Measurements from ENCODE around the gene ENOX2. TPM values are rescaled to one million over a fixed set of nuclear protein-coding genes. Genes with fewer than 3 reads are reported as not detected.

The ENOX2 gene
- total RNA-seq, 1 experiment from 2014 or later: 24.3 TPM

GRCh38 chrX:130607431-130607830, 295.6 kb downstream of the ENOX2 start:
- Mint-ChIP-seq H3K9me3 (ENCODE audit: unreplicated experiment) (no peaks in the 10 kb centered on the region), H3K4me3 (ENCODE audit: unreplicated experiment) (no peak overlapping the region), H3K36me3 (ENCODE audit: insufficient read depth, unreplicated experiment) (no peaks in the 10 kb centered on the region), H3K27me3 (ENCODE audit: insufficient read depth, unreplicated experiment) (peaks cover 45% of the 10 kb centered on the region), H3K27ac (ENCODE audit: low read depth, unreplicated experiment) (no peak overlapping the region), H3K4me1 (ENCODE audit: insufficient read depth, unreplicated experiment) (no peaks in the 10 kb centered on the region)
- no peak for DNase-seq (ENCODE audit: unreplicated experiment)
- intact Hi-C loops (cut with micrococcal nuclease): no loop called here
- POLR2A ChIA-PET: interaction anchor here (1.2 kb wide), 1 partner anchor 10 kb away, joined by 5 read pairs; no protein-coding TSS in a partner anchor
- no TSS peak for BruUV-seq (replicated peaks)
- TF ChIP-seq CTCF (IDR thresholded peaks at IDR 0.05; ENCODE audit: unreplicated experiment): no peak
- CTCF ChIA-PET: interaction anchor here (0.6 to 1.0 kb wide), 2 partner anchors 32 to 309 kb away, joined by 3 to 4 read pairs; no protein-coding TSS in a partner anchor

GRCh38 chrX:130606425-130606824, 296.6 kb downstream of the ENOX2 start:
- Mint-ChIP-seq H3K4me1 (ENCODE audit: insufficient read depth, unreplicated experiment) (no peaks in the 10 kb centered on the region), H3K36me3 (ENCODE audit: insufficient read depth, unreplicated experiment) (no peaks in the 10 kb centered on the region), H3K27me3 (ENCODE audit: insufficient read depth, unreplicated experiment) (peaks cover 45% of the 10 kb centered on the region), H3K4me3 (ENCODE audit: unreplicated experiment) (no peak overlapping the region), H3K27ac (ENCODE audit: low read depth, unreplicated experiment) (no peak overlapping the region), H3K9me3 (ENCODE audit: unreplicated experiment) (no peaks in the 10 kb centered on the region)
- ChIA-PET CTCF (interaction anchor here (0.6 to 1.1 kb wide), 3 partner anchors 29 to 202 kb away, joined by 3 to 4 read pairs (median 4); no protein-coding TSS in a partner anchor), POLR2A (no interaction called here)
- BruUV-seq (replicated peaks): no TSS peak
- TF ChIP-seq CTCF (IDR thresholded peaks at IDR 0.05; ENCODE audit: unreplicated experiment): no peak
- no peak for DNase-seq (ENCODE audit: unreplicated experiment)
- intact Hi-C loops (cut with micrococcal nuclease): no loop called here

- no peak for TF ChIP-seq CTCF (IDR thresholded peaks at IDR 0.05; ENCODE audit: unreplicated experiment)
- Mint-ChIP-seq H3K4me3 (ENCODE audit: unreplicated experiment) (no peak overlapping the region), H3K4me1 (ENCODE audit: insufficient read depth, unreplicated experiment) (no peaks in the 10 kb centered on the region), H3K9me3 (ENCODE audit: unreplicated experiment) (no peaks in the 10 kb centered on the region), H3K27ac (ENCODE audit: low read depth, unreplicated experiment) (no peak overlapping the region), H3K36me3 (ENCODE audit: insufficient read depth, unreplicated experiment) (no peaks in the 10 kb centered on the region), H3K27me3 (ENCODE audit: insufficient read depth, unreplicated experiment) (peaks cover 45% of the 10 kb centered on the region)
- DNase-seq (ENCODE audit: unreplicated experiment): no peak
- ChIA-PET CTCF (no interaction called here), POLR2A (interaction anchor here (0.7 kb wide), 1 partner anchor 29 kb away, joined by 3 read pairs; no protein-coding TSS in a partner anchor)
- intact Hi-C loops (cut with micrococcal nuclease): no loop called here
- no TSS peak for BruUV-seq (replicated peaks)
These were observed 298.1 kb downstream of the ENOX2 start for GRCh38 chrX:130604882-130605281.

- no peak for DNase-seq (ENCODE audit: unreplicated experiment)
- Mint-ChIP-seq H3K36me3 (ENCODE audit: insufficient read depth, unreplicated experiment) (no peaks in the 10 kb centered on the region), H3K4me3 (ENCODE audit: unreplicated experiment) (no peak overlapping the region), H3K4me1 (ENCODE audit: insufficient read depth, unreplicated experiment) (no peaks in the 10 kb centered on the region), H3K27me3 (ENCODE audit: insufficient read depth, unreplicated experiment) (peaks cover 38% of the 10 kb centered on the region), H3K9me3 (ENCODE audit: unreplicated experiment) (no peaks in the 10 kb centered on the region), H3K27ac (ENCODE audit: low read depth, unreplicated experiment) (no peak overlapping the region)
- ChIA-PET CTCF (interaction anchor here (1.1 kb wide), 1 partner anchor 19 kb away, joined by 5 read pairs; no protein-coding TSS in a partner anchor), POLR2A (no interaction called here)
- no peak for TF ChIP-seq CTCF (IDR thresholded peaks at IDR 0.05; ENCODE audit: unreplicated experiment)
- BruUV-seq (replicated peaks): no TSS peak
- intact Hi-C loops (cut with micrococcal nuclease): no loop called here
These were observed 308.5 kb downstream of the ENOX2 start for GRCh38 chrX:130594453-130594916.
